Peyer's patch (tissue), 4 donors: ENCODE data around the gene LRTM1. TPM values are rescaled to one million over a fixed set of nuclear protein-coding genes. Genes with fewer than 3 reads are reported as not detected.
A peak's percentile ranks its signal among the peaks of the same experiment; 100 is the strongest.

Experiments
- DNase-seq, 3 donors: peaks; one replicate each; pipeline ENCODE4 v3.0.0-alpha.2; 2017 to 2019
- H3K27ac ChIP-seq, 4 donors: fragments of 200-600 bp; sonication (generic); one replicate each; pipeline ENCODE4 v1.5.1; 2016 to 2019
- H3K27me3 ChIP-seq, 2 donors: fragments of 200-600 bp; sonication (generic); one replicate each; pipeline ENCODE4 v1.5.1; 2019
- H3K36me3 ChIP-seq, 3 donors: fragments of 200-600 bp; sonication (generic); one replicate each; pipeline ENCODE4 v1.5.1; 2016 to 2019
- H3K4me1 ChIP-seq, 4 donors: fragments of 200-600 bp; sonication (generic); one replicate each; pipeline ENCODE4 v1.5.1; 2016 to 2019
- H3K4me3 ChIP-seq, 4 donors: fragments of 200-600 bp; sonication (generic); 1 replicate in 3 of 4; 2 replicates in 1 of 4; pipeline ENCODE4 v1.5.1; 2016 to 2019; ENCODE audit warnings: mild to moderate bottlenecking in 1 of 4
- H3K9me3 ChIP-seq, 4 donors: fragments of 200-600 bp; sonication (generic); one replicate each; pipeline ENCODE4 v1.5.1; 2016 to 2019; ENCODE audit warnings: mild to moderate bottlenecking in 1 of 4
- CTCF ChIP-seq, 6 experiments: fragments of 450-650 bp in 4 of 6; fragments of 200-600 bp in 2 of 6; sonication (generic) in 1 of 6; IDR thresholded peaks; one replicate each; pipeline ENCODE4 v1.5.1; 2017 to 2019; ENCODE audit warnings: antibody characterized with exemption in 6 of 6, mild to moderate bottlenecking in 3 of 6, moderate library complexity in 1 of 6
- POLR2A ChIP-seq, 2 donors: fragments of 450-650 bp; IDR thresholded peaks; one replicate each; pipeline ENCODE4 v1.5.1; 2017; ENCODE audit warnings: antibody characterized with exemption in 2 of 2, mild to moderate bottlenecking in 2 of 2, moderate library complexity in 2 of 2
- total RNA-seq, 4 donors: library from RNA; depleted of rRNA; stranded (reverse); fragments of >200 nt; gene quantifications; one replicate each; pipeline ENCODE4 v1.1.0, GENCODE V29; 2016

The LRTM1 gene
- total RNA-seq, 4 donors from 2014 or later, result not detected

GRCh38 chr3:54882129-54882833 lies 45.6 kb downstream of the LRTM1 start:
- no peaks in the 10 kb centered on the region for H3K9me3 ChIP-seq
- TF ChIP-seq CTCF (IDR thresholded peaks at IDR 0.05) (no peak), POLR2A (IDR thresholded peaks at IDR 0.05) (no peak)
- H3K4me1 ChIP-seq, result no peaks in the 10 kb centered on the region
- no peak overlapping the region for H3K4me3 ChIP-seq
- no peaks in the 10 kb centered on the region for H3K27me3 ChIP-seq
- peak overlapping the region in 2 of 4 donors; percentile 5 to 28 for H3K27ac ChIP-seq
- no peak for DNase-seq
- H3K36me3 ChIP-seq, result no peaks in the 10 kb centered on the region

GRCh38 chr3:54878145-54878544 lies 49.7 kb downstream of the LRTM1 start:
- no peaks in the 10 kb centered on the region for H3K27me3 ChIP-seq
- no peak for DNase-seq
- no peaks in the 10 kb centered on the region for H3K36me3 ChIP-seq
- H3K4me3 ChIP-seq, result no peak overlapping the region
- H3K4me1 ChIP-seq, result no peaks in the 10 kb centered on the region
- no peak for TF ChIP-seq CTCF (IDR thresholded peaks at IDR 0.05)
- no peak for TF ChIP-seq POLR2A (IDR thresholded peaks at IDR 0.05)
- H3K9me3 ChIP-seq, result no peaks in the 10 kb centered on the region
- H3K27ac ChIP-seq, result no peak overlapping the region

- H3K9me3 ChIP-seq, result no peaks in the 10 kb centered on the region
- no peak overlapping the region for H3K4me3 ChIP-seq
- TF ChIP-seq POLR2A (IDR thresholded peaks at IDR 0.05) (no peak), CTCF (IDR thresholded peaks at IDR 0.05) (no peak)
- H3K27me3 ChIP-seq, result no peaks in the 10 kb centered on the region
- H3K27ac ChIP-seq, result no peak overlapping the region
- no peaks in the 10 kb centered on the region for H3K4me1 ChIP-seq
- no peak for DNase-seq
- H3K36me3 ChIP-seq, result no peaks in the 10 kb centered on the region
Measured at GRCh38 chr3:54877730-54878129, 50.1 kb downstream of the LRTM1 start.

- TF ChIP-seq POLR2A (IDR thresholded peaks at IDR 0.05), result no peak
- TF ChIP-seq CTCF (IDR thresholded peaks at IDR 0.05), result no peak
- DNase-seq, result no peak
Measured at GRCh38 chr3:54876694-54877093, 51.2 kb downstream of the LRTM1 start.

GRCh38 chr3:54875596-54876268 lies 52.1 kb downstream of the LRTM1 start:
- H3K4me3 ChIP-seq, result no peak overlapping the region

More at GRCh38 chr3:54876694-54877093, 51.2 kb downstream of the LRTM1 start:
- Histone ChIP-seq H3K36me3 (no peaks in the 10 kb centered on the region), H3K27me3 (no peaks in the 10 kb centered on the region), H3K9me3 (no peaks in the 10 kb centered on the region), H3K4me3 (no peak overlapping the region), H3K27ac (no peak overlapping the region), H3K4me1 (no peaks in the 10 kb centered on the region)

More at GRCh38 chr3:54875596-54876268, 52.1 kb downstream of the LRTM1 start:
- Histone ChIP-seq H3K27me3 (no peaks in the 10 kb centered on the region), H3K9me3 (no peaks in the 10 kb centered on the region), H3K27ac (no peak overlapping the region), H3K4me1 (no peaks in the 10 kb centered on the region), H3K36me3 (no peaks in the 10 kb centered on the region)
- no peak for DNase-seq
- TF ChIP-seq CTCF (IDR thresholded peaks at IDR 0.05) (no peak), POLR2A (IDR thresholded peaks at IDR 0.05) (no peak)
